Colonic mucosa (tissue), 4 donors: ENCODE results near the gene GALNT16. TPM values are rescaled to one million over a fixed set of nuclear protein-coding genes. Genes with fewer than 3 reads are reported as not detected.

ENCODE experiments used
- DNase-seq: peaks from one replicate; pipeline ENCODE4 v3.0.0-alpha.2; 2020
- H3K27ac ChIP-seq: fragments of 200-600 bp; one replicate; pipeline ENCODE4 v1.8.0; 2021
- H3K27me3 ChIP-seq: fragments of 200-600 bp; one replicate; pipeline ENCODE4 v1.8.0; 2021
- H3K36me3 ChIP-seq: fragments of 200-600 bp; one replicate; pipeline ENCODE4 v1.8.0; 2021
- H3K4me1 ChIP-seq: fragments of 200-600 bp; one replicate; pipeline ENCODE4 v1.8.0; 2021; ENCODE audit warnings: mild to moderate bottlenecking
- H3K4me3 ChIP-seq: fragments of 200-600 bp; one replicate; pipeline ENCODE4 v1.8.0; 2021
- H3K9ac ChIP-seq, 2 donors: one replicate each; pipeline ENCODE4 v1.7.0; 2013; ENCODE audit warnings: control low read depth in 2 of 2, low read depth in 2 of 2, low read length in 2 of 2
- H3K9me3 ChIP-seq: fragments of 200-600 bp; one replicate; pipeline ENCODE4 v1.8.0; 2021
- CTCF ChIP-seq: fragments of 200-600 bp; IDR thresholded peaks from one replicate; pipeline ENCODE4 v1.8.0; 2022; ENCODE audit warnings: antibody characterized with exemption, mild to moderate bottlenecking
- intact Hi-C: fragments of 100-400 bp; cut with DNase I; formaldehyde crosslinking; loops from one replicate; pipeline ENCODE4 v1.14.1; 2022
- total RNA-seq, 2 donors: library from RNA; stranded (reverse); fragmentation: NEBNext Ultra II Directional in 1 of 2; extraction: Animal tissue kit (Norgen Biotek cat#: 25700) in 1 of 2; gene quantifications; one replicate each; pipeline ENCODE4 v1.2.1, GENCODE V29; 2021
- donor health status: healthy.
- donor health status: DM: no; HTN: no; CAD: no.
- donor health status: DM: no; HTN: no; CAD: no.

GALNT16 gene
- total RNA-seq, 2 donors from 2014 or later = 0.22 to 1.6 TPM

GRCh38 chr14:69349091-69349777 lies 89.3 kb downstream of the GALNT16 start:
- no peak for TF ChIP-seq CTCF
- no peak for DNase-seq
- no peaks in the 10 kb centered on the region for H3K27me3 ChIP-seq

GRCh38 chr14:69350892-69351291 lies 90.9 kb downstream of the GALNT16 start:
- no peaks in the 10 kb centered on the region for H3K36me3 ChIP-seq
- no peak overlapping the region for H3K27ac ChIP-seq
- no peak overlapping the region for H3K9ac ChIP-seq
- H3K4me3 ChIP-seq = no peak overlapping the region
- no peaks in the 10 kb centered on the region for H3K9me3 ChIP-seq
- no peak for TF ChIP-seq CTCF
- no peak for DNase-seq
- H3K4me1 ChIP-seq = no peaks in the 10 kb centered on the region
- H3K27me3 ChIP-seq = no peaks in the 10 kb centered on the region
- intact Hi-C loops = no loop called here

More at GRCh38 chr14:69349091-69349777, 89.3 kb downstream of the GALNT16 start:
- no peaks in the 10 kb centered on the region for H3K9me3 ChIP-seq
- no peak overlapping the region for H3K9ac ChIP-seq
- intact Hi-C loops = no loop called here
- H3K4me1 ChIP-seq = no peaks in the 10 kb centered on the region
- no peaks in the 10 kb centered on the region for H3K36me3 ChIP-seq
- H3K4me3 ChIP-seq = no peak overlapping the region
- no peak overlapping the region for H3K27ac ChIP-seq

GRCh38 chr14:69351385-69351784 lies 91.4 kb downstream of the GALNT16 start:
- Histone ChIP-seq H3K27ac (no peak overlapping the region), H3K36me3 (no peaks in the 10 kb centered on the region), H3K4me1 (no peaks in the 10 kb centered on the region), H3K4me3 (no peak overlapping the region), H3K9me3 (no peaks in the 10 kb centered on the region), H3K27me3 (no peaks in the 10 kb centered on the region), H3K9ac (no peak overlapping the region)
- no peak for TF ChIP-seq CTCF
- DNase-seq = no peak
- intact Hi-C loops = no loop called here

- no peak overlapping the region for H3K9ac ChIP-seq
- no peaks in the 10 kb centered on the region for H3K27me3 ChIP-seq
- no peaks in the 10 kb centered on the region for H3K36me3 ChIP-seq
- H3K27ac ChIP-seq = no peak overlapping the region
- TF ChIP-seq CTCF = no peak
- no peak overlapping the region for H3K4me3 ChIP-seq
- no peaks in the 10 kb centered on the region for H3K4me1 ChIP-seq
- DNase-seq = no peak
- no peaks in the 10 kb centered on the region for H3K9me3 ChIP-seq
- intact Hi-C loops = no loop called here
Measured at GRCh38 chr14:69351911-69352310, 92.0 kb downstream of the GALNT16 start.

GRCh38 chr14:69353168-69353567 lies 93.2 kb downstream of the GALNT16 start:
- Histone ChIP-seq H3K27ac (no peak overlapping the region), H3K9me3 (no peaks in the 10 kb centered on the region), H3K36me3 (no peaks in the 10 kb centered on the region), H3K4me1 (no peaks in the 10 kb centered on the region), H3K4me3 (no peak overlapping the region), H3K9ac (no peak overlapping the region), H3K27me3 (no peaks in the 10 kb centered on the region)
- DNase-seq = no peak
- TF ChIP-seq CTCF = no peak
- intact Hi-C loops = no loop called here
